ENCODE results near the gene IFI44L. TPM values are rescaled to one million over a fixed set of nuclear protein-coding genes. Genes with fewer than 3 reads are reported as not detected.

Gene IFI44L
- total and polyA plus RNA-seq, 8 donors: 3.3 to 24.0 (median 4.2) TPM

DNA sequence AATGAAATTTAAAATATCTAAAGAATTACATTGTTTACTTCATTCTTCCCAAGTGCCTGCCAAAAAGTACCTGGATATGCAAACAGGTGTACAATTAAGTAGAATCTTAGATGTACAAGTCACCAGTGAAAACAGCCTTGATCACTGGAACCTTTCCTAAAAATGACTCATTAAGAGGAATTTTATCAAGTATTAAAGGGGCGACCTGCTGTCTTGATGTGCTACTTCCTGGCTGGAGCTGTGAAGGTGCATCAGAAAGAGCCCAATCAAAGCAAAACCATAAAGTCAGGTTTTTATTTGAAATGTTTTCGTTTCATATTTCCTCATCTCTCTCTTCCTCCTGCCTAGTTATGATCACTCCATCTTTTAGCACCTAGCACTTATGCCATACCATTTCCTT is 62.8 kb downstream of the IFI44L start:
- ATAC-seq: no peak
- Histone ChIP-seq H3K27me3 (no peaks in the 10 kb centered on the region), H3K27ac (no peak overlapping the region), H3K4me3 (no peak overlapping the region), H3K36me3 (no peaks in the 10 kb centered on the region), H3K4me1 (no peaks in the 10 kb centered on the region), H3K9me3 (no peaks in the 10 kb centered on the region)
- intact Hi-C loops (cut with DNase I): no loop called here
- TF ChIP-seq, protein P1, sequence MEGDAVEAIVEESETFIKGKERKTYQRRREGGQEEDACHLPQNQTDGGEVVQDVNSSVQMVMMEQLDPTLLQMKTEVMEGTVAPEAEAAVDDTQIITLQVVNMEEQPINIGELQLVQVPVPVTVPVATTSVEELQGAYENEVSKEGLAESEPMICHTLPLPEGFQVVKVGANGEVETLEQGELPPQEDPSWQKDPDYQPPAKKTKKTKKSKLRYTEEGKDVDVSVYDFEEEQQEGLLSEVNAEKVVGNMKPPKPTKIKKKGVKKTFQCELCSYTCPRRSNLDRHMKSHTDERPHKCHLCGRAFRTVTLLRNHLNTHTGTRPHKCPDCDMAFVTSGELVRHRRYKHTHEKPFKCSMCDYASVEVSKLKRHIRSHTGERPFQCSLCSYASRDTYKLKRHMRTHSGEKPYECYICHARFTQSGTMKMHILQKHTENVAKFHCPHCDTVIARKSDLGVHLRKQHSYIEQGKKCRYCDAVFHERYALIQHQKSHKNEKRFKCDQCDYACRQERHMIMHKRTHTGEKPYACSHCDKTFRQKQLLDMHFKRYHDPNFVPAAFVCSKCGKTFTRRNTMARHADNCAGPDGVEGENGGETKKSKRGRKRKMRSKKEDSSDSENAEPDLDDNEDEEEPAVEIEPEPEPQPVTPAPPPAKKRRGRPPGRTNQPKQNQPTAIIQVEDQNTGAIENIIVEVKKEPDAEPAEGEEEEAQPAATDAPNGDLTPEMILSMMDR (IDR thresholded peaks at IDR 0.05): no peak
- DNase-seq: no peak

DNA sequence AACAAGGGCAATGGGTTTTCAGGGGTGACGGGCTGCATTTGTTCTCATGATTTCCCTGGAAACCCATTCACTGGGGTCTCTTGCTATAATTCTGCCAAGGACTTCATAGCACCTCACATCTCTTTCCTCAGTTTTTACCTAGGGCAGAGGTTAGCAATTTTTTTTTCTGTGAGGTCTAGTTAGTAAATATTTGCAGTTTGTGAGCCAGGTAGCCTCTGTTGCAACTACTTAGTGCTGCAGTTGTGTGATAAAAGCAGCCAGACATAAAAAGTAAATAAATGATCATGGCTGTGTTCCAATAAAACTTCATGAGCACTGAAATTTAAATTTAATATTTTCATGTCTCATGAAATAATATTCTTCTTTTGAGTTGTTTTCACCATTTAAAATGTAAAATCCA is 67.1 kb downstream of the IFI44L start:
- DNase-seq (no peak), ATAC-seq (no peak)
- H3K9me3 ChIP-seq: no peaks in the 10 kb centered on the region
- intact Hi-C loops (cut with DNase I): no loop called here
- no peak overlapping the region for H3K27ac ChIP-seq
- H3K36me3 ChIP-seq: no peaks in the 10 kb centered on the region
- H3K4me1 ChIP-seq: no peaks in the 10 kb centered on the region
- H3K4me3 ChIP-seq: no peak overlapping the region
- TF ChIP-seq, protein P1 (IDR thresholded peaks at IDR 0.05): no peak
- no peaks in the 10 kb centered on the region for H3K27me3 ChIP-seq

DNA sequence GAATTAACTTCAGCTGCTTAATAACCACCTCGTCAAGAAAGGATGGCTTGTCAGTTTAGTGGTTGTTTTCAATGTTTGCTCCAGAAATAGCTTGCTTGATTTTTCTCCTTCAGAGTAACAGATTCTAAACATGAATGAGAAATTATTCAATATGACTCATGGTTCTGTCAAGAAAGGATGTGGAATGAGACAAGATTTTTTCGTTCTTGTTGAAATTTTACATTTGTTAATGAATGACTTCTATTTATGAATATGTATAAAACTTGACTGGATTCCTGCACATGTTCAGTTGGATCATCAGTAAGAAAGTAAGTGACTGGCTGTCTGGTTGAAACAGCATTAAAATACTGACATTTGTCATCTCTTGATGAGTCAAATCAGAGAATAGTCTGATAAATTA is 67.7 kb downstream of the IFI44L start:
- Histone ChIP-seq H3K4me3 (no peak overlapping the region), H3K4me1 (no peaks in the 10 kb centered on the region), H3K27ac (no peak overlapping the region), H3K27me3 (no peaks in the 10 kb centered on the region), H3K36me3 (no peaks in the 10 kb centered on the region), H3K9me3 (no peaks in the 10 kb centered on the region)
- no peak for ATAC-seq
- DNase-seq: no peak
- TF ChIP-seq, protein P1 (IDR thresholded peaks at IDR 0.05): no peak
- intact Hi-C loops (cut with DNase I): no loop called here

DNA sequence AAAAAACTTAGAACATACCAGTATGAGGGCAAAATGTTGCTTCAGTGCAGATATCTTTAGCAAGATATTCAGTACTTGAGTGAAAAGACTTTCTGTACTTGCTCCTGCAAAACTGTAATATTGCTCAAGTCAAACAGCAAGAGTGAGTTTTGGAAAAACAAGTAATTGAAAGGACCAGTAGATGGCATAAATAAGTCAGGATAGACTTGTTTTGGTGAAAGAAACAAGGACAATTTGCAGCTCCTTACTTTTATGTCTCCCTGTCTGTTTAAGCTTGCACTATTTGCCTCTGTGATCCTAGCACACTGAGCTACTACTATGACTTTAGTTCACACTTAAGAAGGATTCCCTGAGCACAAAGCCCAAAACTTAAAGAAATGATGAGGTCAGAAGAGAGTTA is 68.4 kb downstream of the IFI44L start:
- Histone ChIP-seq H3K36me3 (no peaks in the 10 kb centered on the region), H3K9me3 (no peaks in the 10 kb centered on the region), H3K4me3 (no peak overlapping the region), H3K27ac (no peak overlapping the region), H3K27me3 (no peaks in the 10 kb centered on the region), H3K4me1 (no peaks in the 10 kb centered on the region)
- intact Hi-C loops (cut with DNase I): no loop called here
- ATAC-seq (no peak), DNase-seq (no peak)
- TF ChIP-seq, protein P1 (IDR thresholded peaks at IDR 0.05): no peak

- no peaks in the 10 kb centered on the region for H3K27me3 ChIP-seq
- ATAC-seq (no peak), DNase-seq (no peak)
- no peaks in the 10 kb centered on the region for H3K36me3 ChIP-seq
- TF ChIP-seq, protein P1 (IDR thresholded peaks at IDR 0.05): no peak
- no peaks in the 10 kb centered on the region for H3K9me3 ChIP-seq
- H3K4me1 ChIP-seq: no peaks in the 10 kb centered on the region
- H3K4me3 ChIP-seq: no peak overlapping the region
- intact Hi-C loops (cut with DNase I): no loop called here
- H3K27ac ChIP-seq: no peak overlapping the region
Measured at GRCh38 chr1:78690516-78690915, 70.3 kb downstream of the IFI44L start.

Measured in left lung (tissue), 10 donors.